ENCODE results near the gene RNF115. TPM values are rescaled to one million over a fixed set of nuclear protein-coding genes. Genes with fewer than 3 reads are reported as not detected.
"Not testable (repeated sequence)": the region's sequence is repeated elsewhere in the genome, so short reads cannot be mapped to it uniquely, and the experiment has no call there.

The RNF115 gene
- total RNA-seq, 1 experiment from 2014 or later = 11.0 TPM

DNA sequence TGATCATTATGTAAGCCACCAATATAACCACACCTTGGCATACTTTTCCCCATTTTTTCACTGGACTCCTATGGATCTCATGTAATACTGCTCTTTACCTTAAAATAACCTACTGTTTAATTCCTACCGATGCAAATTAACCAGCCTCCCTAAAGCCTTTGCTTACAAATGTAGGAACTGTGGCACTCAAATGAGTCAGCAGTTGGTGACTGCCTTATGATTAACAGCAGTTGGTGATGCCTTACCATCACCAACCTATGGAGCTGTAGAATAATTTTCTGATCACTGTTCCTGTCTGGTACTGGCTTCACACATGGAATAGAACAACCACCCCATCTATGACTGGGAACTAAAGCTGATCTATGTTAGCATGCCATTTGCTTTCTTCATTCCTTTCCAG, 13.8 kb upstream of the RNF115 start:
- Mint-ChIP-seq H3K9me3 (no peaks in the 10 kb centered on the region), H3K4me1 (no peaks in the 10 kb centered on the region), H3K4me3 (no peak overlapping the region), H3K27me3 (ENCODE audit: low read depth) (no peaks in the 10 kb centered on the region), H3K36me3 (ENCODE audit: insufficient read depth in 1 of 3, low read depth in 3 of 3) (peaks cover 30 to 87% (median 65%) of the 10 kb centered on the region in 3 experiments), H3K27ac (no peak overlapping the region)
- H2BK20ac ChIP-seq (ENCODE audit: low read depth, low read length, poor library complexity, severe bottlenecking) = no peak overlapping the region
- no peak overlapping the region for H2BK5ac ChIP-seq (ENCODE audit: insufficient read length, low read length)
- H2AFZ ChIP-seq (ENCODE audit: low read length) = no peak overlapping the region
- no peaks in the 10 kb centered on the region for H4K20me1 ChIP-seq (ENCODE audit: control insufficient read depth, insufficient read depth, insufficient read length)
- no CpG with 5 or more reads among the region's 1 CpG for WGBS (ENCODE audit: extremely low coverage, insufficient read length, low lambda C conversion rate)
- H4K91ac ChIP-seq (ENCODE audit: insufficient read length, low read depth, low read length) = no peak overlapping the region
- no peaks in the 10 kb centered on the region for H3K9me3 ChIP-seq (ENCODE audit: control insufficient read depth, low read depth, low read length)
- no peak overlapping the region for H2BK15ac ChIP-seq (ENCODE audit: low read depth, low read length)
- H3K9ac ChIP-seq (ENCODE audit: extremely low read depth, insufficient read length, low read length) = no peak overlapping the region
- no peaks in the 10 kb centered on the region for H3K4me1 ChIP-seq (ENCODE audit: insufficient read depth, low read length)
- no peak for DNase-seq
- no peak overlapping the region for H3K56ac ChIP-seq (ENCODE audit: insufficient read length, low read depth, low read length)
- H2BK12ac ChIP-seq (ENCODE audit: insufficient read length, low read depth, low read length) = no peak overlapping the region
- no peak overlapping the region for H3K18ac ChIP-seq (ENCODE audit: insufficient read length, low read depth, low read length)
- H3K27ac ChIP-seq (ENCODE audit: insufficient read length, low read depth, low read length) = no peak overlapping the region
- H3K79me1 ChIP-seq (ENCODE audit: insufficient read depth, low read depth, low read length, poor library complexity, severe bottlenecking) = no peaks in the 10 kb centered on the region
- H3K79me2 ChIP-seq (ENCODE audit: insufficient read depth, low read length) = no peaks in the 10 kb centered on the region
- no peak overlapping the region for H3K4ac ChIP-seq (ENCODE audit: low read depth, low read length)
- H3K4me2 ChIP-seq (ENCODE audit: insufficient read depth, insufficient read length, low read length) = no peak overlapping the region
- no peak for TF ChIP-seq CTCF (conservative IDR thresholded peaks at IDR 0.05)
- H2AK5ac ChIP-seq (ENCODE audit: insufficient read length, low read length) = no peak overlapping the region
- no peak overlapping the region for H3K14ac ChIP-seq (ENCODE audit: insufficient read depth, low read length)
- H4K8ac ChIP-seq (replicated peaks; ENCODE audit: insufficient read length, low read depth, low read length) = no peak overlapping the region
- no peaks in the 10 kb centered on the region for H3K23me2 ChIP-seq (ENCODE audit: insufficient read length, low read depth, low read length, poor library complexity, severe bottlenecking)
- no peaks in the 10 kb centered on the region for H3K27me3 ChIP-seq (ENCODE audit: insufficient read depth, low read length)
- H3K23ac ChIP-seq (ENCODE audit: insufficient read length, low read depth, low read length) = no peak overlapping the region
- H2BK120ac ChIP-seq (ENCODE audit: low read depth, low read length, poor library complexity, severe bottlenecking) = no peak overlapping the region
- H4K5ac ChIP-seq (ENCODE audit: insufficient read length, low read depth, low read length) = no peak overlapping the region
- H3T11ph ChIP-seq (ENCODE audit: low read length) = no peak overlapping the region

DNA sequence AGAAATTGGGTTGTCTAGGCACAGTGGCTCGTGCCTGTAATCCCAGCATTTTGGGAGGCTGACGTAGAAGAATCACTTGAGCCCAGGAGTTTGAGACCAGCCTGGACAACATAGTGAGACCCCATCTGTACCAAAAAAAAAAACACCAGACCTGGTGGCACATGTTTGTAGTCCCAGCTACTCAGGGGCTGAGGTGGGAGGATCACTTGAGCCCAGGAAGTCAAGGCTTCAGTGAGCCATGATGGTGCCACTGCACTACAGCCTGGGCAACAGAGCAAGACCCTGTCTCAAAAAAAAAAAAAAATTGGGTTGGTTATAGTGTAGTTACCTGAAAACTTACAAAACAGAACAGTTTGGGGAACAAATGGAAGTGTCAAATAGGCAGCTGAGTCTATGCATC, 6.9 kb upstream of the RNF115 start:
- not testable (repeated sequence) for H3K4me2 ChIP-seq (ENCODE audit: insufficient read depth, insufficient read length, low read length); H3K4ac ChIP-seq (ENCODE audit: low read depth, low read length); H3K27ac Mint-ChIP-seq; H4K8ac ChIP-seq (replicated peaks; ENCODE audit: insufficient read length, low read depth, low read length); H3K14ac ChIP-seq (ENCODE audit: insufficient read depth, low read length); H2AFZ ChIP-seq (ENCODE audit: low read length); H3K18ac ChIP-seq (ENCODE audit: insufficient read length, low read depth, low read length); H3K79me2 ChIP-seq (ENCODE audit: insufficient read depth, low read length); H2BK20ac ChIP-seq (ENCODE audit: low read depth, low read length, poor library complexity, severe bottlenecking); H4K5ac ChIP-seq (ENCODE audit: insufficient read length, low read depth, low read length); H3K4me1 Mint-ChIP-seq; H3K79me1 ChIP-seq (ENCODE audit: insufficient read depth, low read depth, low read length, poor library complexity, severe bottlenecking); H2BK12ac ChIP-seq (ENCODE audit: insufficient read length, low read depth, low read length); H2BK120ac ChIP-seq (ENCODE audit: low read depth, low read length, poor library complexity, severe bottlenecking); H3K23ac ChIP-seq (ENCODE audit: insufficient read length, low read depth, low read length); H2BK5ac ChIP-seq (ENCODE audit: insufficient read length, low read length); H4K91ac ChIP-seq (ENCODE audit: insufficient read length, low read depth, low read length); H4K20me1 ChIP-seq (ENCODE audit: control insufficient read depth, insufficient read depth, insufficient read length); H3K9me3 ChIP-seq (ENCODE audit: control insufficient read depth, low read depth, low read length); H3K4me1 ChIP-seq (ENCODE audit: insufficient read depth, low read length); H3K27me3 ChIP-seq (ENCODE audit: insufficient read depth, low read length); H2BK15ac ChIP-seq (ENCODE audit: low read depth, low read length); H2AK5ac ChIP-seq (ENCODE audit: insufficient read length, low read length); H3K27ac ChIP-seq (ENCODE audit: insufficient read length, low read depth, low read length); H3T11ph ChIP-seq (ENCODE audit: low read length); H3K56ac ChIP-seq (ENCODE audit: insufficient read length, low read depth, low read length); H3K4me3 Mint-ChIP-seq; DNase-seq; H3K9me3 Mint-ChIP-seq; H3K9ac ChIP-seq (ENCODE audit: extremely low read depth, insufficient read length, low read length); H3K23me2 ChIP-seq (ENCODE audit: insufficient read length, low read depth, low read length, poor library complexity, severe bottlenecking); H3K27me3 Mint-ChIP-seq (ENCODE audit: low read depth)
- no CpG with 5 or more reads among the region's 2 CpGs for WGBS (ENCODE audit: extremely low coverage, insufficient read length, low lambda C conversion rate)
- H3K36me3 Mint-ChIP-seq (ENCODE audit: insufficient read depth in 1 of 3, low read depth in 3 of 3) = peaks cover 43 to 88% (median 73%) of the 10 kb centered on the region in 3 experiments; a peak in 6 of 7 replicates
